GM13976 (cell line): ENCODE results near the gene PRPF38A.
A peak's percentile ranks its signal among the peaks of the same experiment; 100 is the strongest.
"Not testable (repeated sequence)": the region's sequence is repeated elsewhere in the genome, so short reads cannot be mapped to it uniquely, and the experiment has no call there.

Source experiments
- DNase-seq: peaks from one replicate; pipeline ENCODE4 v3.0.0; 2012; ENCODE audit warnings: low spot score
- in situ Hi-C: fragments of 300-500 bp; cut with MboI; formaldehyde crosslinking; loops from one replicate; pipeline ENCODE4 v1.12.0; 2022; ENCODE audit warnings: low sequenced_read_pairs, mixed read lengths, inconsistent platforms; ENCODE audit not compliant: unreplicated experiment
- TF ChIP-seq, protein P1 (sequence below): IDR thresholded peaks from 2 replicates; pipeline ENCODE4 v1.5.1; 2012; ENCODE audit warnings: borderline replicate concordance, mild to moderate bottlenecking; ENCODE audit not compliant: insufficient read depth; ENCODE audit errors: extremely low read depth, missing control alignments, control extremely low read depth

The PRPF38A gene

GRCh38 chr1:52367272-52367671, 37.1 kb upstream of the PRPF38A start:
- in situ Hi-C loops = no loop called here
- DNase-seq = no peak
- TF ChIP-seq, protein P1, sequence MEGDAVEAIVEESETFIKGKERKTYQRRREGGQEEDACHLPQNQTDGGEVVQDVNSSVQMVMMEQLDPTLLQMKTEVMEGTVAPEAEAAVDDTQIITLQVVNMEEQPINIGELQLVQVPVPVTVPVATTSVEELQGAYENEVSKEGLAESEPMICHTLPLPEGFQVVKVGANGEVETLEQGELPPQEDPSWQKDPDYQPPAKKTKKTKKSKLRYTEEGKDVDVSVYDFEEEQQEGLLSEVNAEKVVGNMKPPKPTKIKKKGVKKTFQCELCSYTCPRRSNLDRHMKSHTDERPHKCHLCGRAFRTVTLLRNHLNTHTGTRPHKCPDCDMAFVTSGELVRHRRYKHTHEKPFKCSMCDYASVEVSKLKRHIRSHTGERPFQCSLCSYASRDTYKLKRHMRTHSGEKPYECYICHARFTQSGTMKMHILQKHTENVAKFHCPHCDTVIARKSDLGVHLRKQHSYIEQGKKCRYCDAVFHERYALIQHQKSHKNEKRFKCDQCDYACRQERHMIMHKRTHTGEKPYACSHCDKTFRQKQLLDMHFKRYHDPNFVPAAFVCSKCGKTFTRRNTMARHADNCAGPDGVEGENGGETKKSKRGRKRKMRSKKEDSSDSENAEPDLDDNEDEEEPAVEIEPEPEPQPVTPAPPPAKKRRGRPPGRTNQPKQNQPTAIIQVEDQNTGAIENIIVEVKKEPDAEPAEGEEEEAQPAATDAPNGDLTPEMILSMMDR = no peak

DNA sequence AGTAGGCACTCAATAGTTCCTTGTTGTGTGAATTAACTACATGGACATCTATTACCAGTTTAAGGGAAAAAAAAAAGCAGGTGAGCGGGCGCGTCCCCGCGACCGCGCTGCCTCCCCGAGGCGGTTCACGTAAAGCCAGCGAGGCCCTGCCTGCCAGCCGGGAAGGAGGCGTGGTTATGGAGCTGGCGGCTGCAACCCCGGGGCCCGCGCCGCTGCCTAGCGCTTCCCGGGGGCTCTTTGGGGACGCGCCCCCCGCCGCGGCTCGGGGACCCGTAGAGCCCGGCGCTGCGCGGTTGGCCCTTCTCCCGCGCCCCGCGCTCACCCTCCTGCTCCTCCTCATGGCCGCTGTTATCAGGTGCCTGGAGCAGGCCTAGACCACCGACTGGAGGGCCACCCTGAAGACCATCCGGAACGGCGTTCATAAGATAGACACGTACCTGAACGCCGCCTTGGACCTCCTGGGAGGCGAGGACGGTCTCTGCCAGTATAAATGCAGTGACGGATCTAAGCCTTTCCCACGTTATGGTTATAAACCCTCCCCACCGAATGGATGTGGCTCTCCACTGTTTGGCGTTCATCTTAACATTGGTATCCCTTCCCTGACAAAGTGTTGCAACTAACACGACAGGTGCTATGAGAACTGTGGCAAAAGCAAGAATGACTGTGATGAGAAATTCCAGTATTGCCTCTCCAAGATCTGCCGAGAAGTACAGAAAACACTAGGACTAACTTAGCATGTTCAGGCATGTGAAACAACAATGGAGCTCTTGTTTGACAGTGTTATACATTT, 35.8 kb upstream of the PRPF38A start:
- in situ Hi-C loops = no loop called here
- TF ChIP-seq, protein P1 = no peak
- peak; percentile 74 for DNase-seq

DNA sequence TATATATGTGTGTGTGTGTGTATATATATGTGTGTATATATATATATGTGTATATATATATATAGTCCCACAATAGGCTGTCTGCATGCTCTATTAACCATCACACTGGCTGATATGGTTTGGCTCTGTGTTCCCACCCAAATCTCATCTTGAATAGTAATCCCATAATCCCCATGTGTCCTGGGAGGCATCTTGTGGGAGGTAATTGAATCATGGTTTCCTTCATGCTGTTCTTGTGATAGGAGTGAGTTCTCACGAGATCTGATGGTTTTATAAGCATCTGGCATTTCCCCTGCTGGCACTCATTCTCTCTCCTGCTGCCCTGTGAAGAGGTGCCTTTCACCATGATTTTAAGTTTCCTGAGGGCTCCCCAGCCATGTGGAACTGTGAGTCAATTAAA, 34.6 kb upstream of the PRPF38A start:
- in situ Hi-C loops, DNase-seq: not testable (repeated sequence)

DNA sequence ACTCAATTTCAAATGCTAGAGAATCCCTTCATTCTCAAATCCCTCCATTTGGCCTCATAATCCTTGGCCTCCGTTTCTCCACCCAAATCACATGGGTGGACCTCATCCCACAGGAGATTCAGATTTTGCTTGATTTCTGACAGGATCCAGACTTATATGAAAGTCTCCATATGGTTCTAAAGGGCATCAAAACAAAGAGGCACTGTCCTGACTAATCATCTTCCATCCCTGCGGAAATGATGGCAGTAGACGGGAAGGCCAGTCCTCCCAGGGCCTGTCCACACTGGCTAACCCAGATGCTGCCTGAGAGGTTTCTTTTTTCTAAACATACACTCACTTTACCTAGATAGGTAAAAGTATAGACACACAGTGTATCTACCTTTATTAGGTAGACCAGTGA, 19.0 kb upstream of the PRPF38A start:
- in situ Hi-C loops = no loop called here
- TF ChIP-seq, protein P1 = no peak
- no peak for DNase-seq

DNA sequence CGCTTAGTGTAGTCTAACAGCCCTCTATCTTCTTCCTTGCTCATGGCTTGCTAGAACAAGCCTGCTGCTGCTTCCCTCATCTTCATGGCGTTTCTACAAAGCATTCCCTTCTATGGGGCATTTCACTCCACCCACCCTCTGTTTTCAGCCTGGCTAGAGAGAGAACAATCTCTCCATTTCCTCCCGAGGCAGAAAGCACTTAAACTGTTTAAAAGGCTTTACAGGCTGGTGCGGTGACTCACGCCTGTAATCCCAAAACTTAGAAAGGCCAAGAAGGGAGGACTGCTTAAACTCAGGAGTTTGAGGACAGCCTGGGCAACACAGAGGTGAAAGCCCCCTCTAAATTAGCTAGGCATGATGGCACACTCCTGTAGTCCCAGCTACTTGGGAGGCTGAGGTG, 17.9 kb upstream of the PRPF38A start:
- TF ChIP-seq, protein P1 = no peak
- in situ Hi-C loops = no loop called here
- no peak for DNase-seq

GRCh38 chr1:52393174-52393573, 11.2 kb upstream of the PRPF38A start:
- TF ChIP-seq, protein P1 = no peak
- in situ Hi-C loops = loop anchor here (10.0 kb wide), 1 partner anchor 292 kb away; no protein-coding TSS in a partner anchor
- no peak for DNase-seq

GRCh38 chr1:52399629-52400028, 4.8 kb upstream of the PRPF38A start:
- in situ Hi-C loops = loop anchor here (10.0 kb wide), 1 partner anchor 285 kb away; no protein-coding TSS in a partner anchor
- DNase-seq = no peak
- TF ChIP-seq, protein P1 = no peak
